ENCODE measurements around the gene ACAP1. TPM values are rescaled to one million over a fixed set of nuclear protein-coding genes. Genes with fewer than 3 reads are reported as not detected.
"Not testable (repeated sequence)": the region's sequence is repeated elsewhere in the genome, so short reads cannot be mapped to it uniquely, and the experiment has no call there.

Gene ACAP1
- total RNA-seq, 1 experiment from 2014 or later: 2.7 TPM

GRCh38 chr17:7332111-7332510, 4.2 kb upstream of the ACAP1 start:
- intact Hi-C loops (cut with micrococcal nuclease; ENCODE audit: unreplicated experiment) (no loop called here), in situ Hi-C loops (cut with HindIII; ENCODE audit: low pct_unique_long_range_greater_than_20kb, low sequenced_read_pairs) (no loop called here)
- DNase-seq (ENCODE audit: low read depth, low spot score) (no peak), ATAC-seq (no peak)
- H3K36me3 ChIP-seq (ENCODE audit: control insufficient read depth, insufficient read depth, low read length): no peaks in the 10 kb centered on the region; the same call in 1 of the 2 replicates
- peaks cover 7% of the 10 kb centered on the region for H3K4me1 ChIP-seq (ENCODE audit: control insufficient read depth, insufficient read depth, low read length)
- BruUV-seq (replicated peaks): no TSS peak
- H3K27ac ChIP-seq (ENCODE audit: low read length): no peak overlapping the region
- no peaks in the 10 kb centered on the region for H3K27me3 ChIP-seq (ENCODE audit: control insufficient read depth, insufficient read depth, low read length)
- ChIA-PET CTCF (no interaction called here), POLR2A (no interaction called here)
- no peaks in the 10 kb centered on the region for H3K9me3 ChIP-seq (ENCODE audit: control insufficient read depth, insufficient read depth, low read depth, low read length)
- no peak overlapping the region for H3K4me3 ChIP-seq (ENCODE audit: low read depth in 2 of 2, low read length in 2 of 2)
- TF ChIP-seq TCF7L2 (IDR thresholded peaks at IDR 0.05; ENCODE audit: low read depth, low read length) (no peak), CTCF (IDR thresholded peaks at IDR 0.05) (no peak), POLR2AphosphoS5 (IDR thresholded peaks at IDR 0.05; ENCODE audit: low read depth, low read length) (no peak), SIN3A (IDR thresholded peaks at IDR 0.05; ENCODE audit: borderline replicate concordance, insufficient read depth, low read depth, low read length) (no peak)
- TF ChIP-seq, protein P1, sequence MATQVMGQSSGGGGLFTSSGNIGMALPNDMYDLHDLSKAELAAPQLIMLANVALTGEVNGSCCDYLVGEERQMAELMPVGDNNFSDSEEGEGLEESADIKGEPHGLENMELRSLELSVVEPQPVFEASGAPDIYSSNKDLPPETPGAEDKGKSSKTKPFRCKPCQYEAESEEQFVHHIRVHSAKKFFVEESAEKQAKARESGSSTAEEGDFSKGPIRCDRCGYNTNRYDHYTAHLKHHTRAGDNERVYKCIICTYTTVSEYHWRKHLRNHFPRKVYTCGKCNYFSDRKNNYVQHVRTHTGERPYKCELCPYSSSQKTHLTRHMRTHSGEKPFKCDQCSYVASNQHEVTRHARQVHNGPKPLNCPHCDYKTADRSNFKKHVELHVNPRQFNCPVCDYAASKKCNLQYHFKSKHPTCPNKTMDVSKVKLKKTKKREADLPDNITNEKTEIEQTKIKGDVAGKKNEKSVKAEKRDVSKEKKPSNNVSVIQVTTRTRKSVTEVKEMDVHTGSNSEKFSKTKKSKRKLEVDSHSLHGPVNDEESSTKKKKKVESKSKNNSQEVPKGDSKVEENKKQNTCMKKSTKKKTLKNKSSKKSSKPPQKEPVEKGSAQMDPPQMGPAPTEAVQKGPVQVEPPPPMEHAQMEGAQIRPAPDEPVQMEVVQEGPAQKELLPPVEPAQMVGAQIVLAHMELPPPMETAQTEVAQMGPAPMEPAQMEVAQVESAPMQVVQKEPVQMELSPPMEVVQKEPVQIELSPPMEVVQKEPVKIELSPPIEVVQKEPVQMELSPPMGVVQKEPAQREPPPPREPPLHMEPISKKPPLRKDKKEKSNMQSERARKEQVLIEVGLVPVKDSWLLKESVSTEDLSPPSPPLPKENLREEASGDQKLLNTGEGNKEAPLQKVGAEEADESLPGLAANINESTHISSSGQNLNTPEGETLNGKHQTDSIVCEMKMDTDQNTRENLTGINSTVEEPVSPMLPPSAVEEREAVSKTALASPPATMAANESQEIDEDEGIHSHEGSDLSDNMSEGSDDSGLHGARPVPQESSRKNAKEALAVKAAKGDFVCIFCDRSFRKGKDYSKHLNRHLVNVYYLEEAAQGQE (IDR thresholded peaks at IDR 0.05; ENCODE audit: insufficient read depth in 1 of 2, low read depth in 2 of 2, low read length in 1 of 2): no peak

DNA sequence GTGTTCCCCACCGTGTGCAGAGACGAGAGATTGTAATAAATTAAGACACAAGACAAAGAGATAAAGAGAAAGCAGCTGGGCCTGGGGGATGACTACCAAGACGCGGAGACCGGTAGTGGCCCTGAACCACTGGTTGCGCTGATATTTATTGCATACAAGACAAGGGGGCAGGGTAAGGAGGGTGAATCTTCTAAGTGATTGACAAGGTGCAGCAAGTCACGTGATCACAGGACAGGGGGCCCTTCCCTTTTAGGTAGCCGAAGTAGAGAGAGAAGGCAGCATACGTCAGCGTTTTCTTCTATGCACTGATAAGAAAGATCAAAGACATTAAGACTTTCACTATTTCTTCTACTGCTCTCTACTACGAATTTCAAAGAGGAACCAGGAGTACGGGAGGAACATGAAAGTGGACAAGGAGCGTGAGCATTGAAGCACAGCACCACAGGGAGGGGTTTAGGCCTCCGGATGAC, 3.7 kb upstream of the ACAP1 start:
- H3K4me1 ChIP-seq (ENCODE audit: control insufficient read depth, insufficient read depth, low read length); H3K27me3 ChIP-seq (ENCODE audit: control insufficient read depth, insufficient read depth, low read length); intact Hi-C loops (cut with micrococcal nuclease; ENCODE audit: unreplicated experiment); H3K36me3 ChIP-seq (ENCODE audit: control insufficient read depth, insufficient read depth, low read length); H3K27ac ChIP-seq (ENCODE audit: low read length); H3K4me3 ChIP-seq (ENCODE audit: low read depth in 2 of 2, low read length in 2 of 2); H3K9me3 ChIP-seq (ENCODE audit: control insufficient read depth, insufficient read depth, low read depth, low read length); DNase-seq (ENCODE audit: low read depth, low spot score); BruUV-seq (replicated peaks); ATAC-seq; CTCF ChIA-PET; POLR2A ChIA-PET; in situ Hi-C loops (cut with HindIII; ENCODE audit: low pct_unique_long_range_greater_than_20kb, low sequenced_read_pairs): not testable (repeated sequence)

DNA sequence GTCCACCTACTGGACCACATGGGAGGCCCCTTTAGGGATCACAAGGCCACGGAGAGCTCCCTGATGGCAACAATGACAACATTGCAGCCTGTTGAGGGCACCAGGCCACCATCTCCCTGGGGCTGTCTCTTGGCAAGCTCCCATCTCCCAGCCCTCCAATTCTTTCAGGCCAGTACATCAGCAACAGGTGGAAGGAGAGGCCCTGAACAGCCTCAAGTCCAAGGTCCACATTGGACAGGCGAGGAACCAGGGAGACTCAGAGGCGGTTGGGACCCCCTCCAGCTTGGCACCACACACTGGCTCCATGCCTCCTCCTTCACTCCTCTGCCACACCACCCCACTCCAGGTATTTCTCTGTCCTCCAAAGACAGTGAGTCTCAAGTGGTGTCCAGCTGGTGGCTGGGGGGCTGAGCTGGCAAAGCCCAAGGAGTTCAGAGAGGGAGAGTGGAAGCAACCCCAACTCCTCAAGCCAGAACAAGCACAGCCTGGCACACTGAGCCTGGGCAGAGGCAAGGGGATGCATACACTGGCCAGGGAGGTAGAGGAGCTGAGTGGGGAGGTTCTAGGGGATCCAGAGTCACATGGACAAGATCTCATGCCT, 1.3 kb upstream of the ACAP1 start:
- no peak overlapping the region for H3K27ac ChIP-seq (ENCODE audit: low read length)
- H3K9me3 ChIP-seq (ENCODE audit: control insufficient read depth, insufficient read depth, low read depth, low read length): no peaks in the 10 kb centered on the region
- intact Hi-C loops (cut with micrococcal nuclease; ENCODE audit: unreplicated experiment): no loop called here
- H3K36me3 ChIP-seq (ENCODE audit: control insufficient read depth, insufficient read depth, low read length): no peaks in the 10 kb centered on the region
- in situ Hi-C loops (cut with HindIII; ENCODE audit: low pct_unique_long_range_greater_than_20kb, low sequenced_read_pairs): no loop called here
- DNase-seq (ENCODE audit: low read depth, low spot score) (no peak), ATAC-seq (no peak)
- POLR2A ChIA-PET: interaction anchor here (0.6 kb wide), 1 partner anchor 250 kb away, joined by 4 read pairs; no protein-coding TSS in a partner anchor
- no TSS peak for BruUV-seq (replicated peaks)
- CTCF ChIA-PET: no interaction called here
- no peak overlapping the region for H3K4me3 ChIP-seq (ENCODE audit: low read depth in 2 of 2, low read length in 2 of 2)
- no peaks in the 10 kb centered on the region for H3K27me3 ChIP-seq (ENCODE audit: control insufficient read depth, insufficient read depth, low read length)
- TF ChIP-seq, protein P1 (IDR thresholded peaks at IDR 0.05; ENCODE audit: insufficient read depth in 1 of 2, low read depth in 2 of 2, low read length in 1 of 2): no peak
- TF ChIP-seq POLR2AphosphoS5 (IDR thresholded peaks at IDR 0.05; ENCODE audit: low read depth, low read length): no peak
- no peak for TF ChIP-seq CTCF (IDR thresholded peaks at IDR 0.05)
- no peak for TF ChIP-seq SIN3A (IDR thresholded peaks at IDR 0.05; ENCODE audit: borderline replicate concordance, insufficient read depth, low read depth, low read length)
- no peak for TF ChIP-seq TCF7L2 (IDR thresholded peaks at IDR 0.05; ENCODE audit: low read depth, low read length)
- H3K4me1 ChIP-seq (ENCODE audit: control insufficient read depth, insufficient read depth, low read length): peaks cover 3% of the 10 kb centered on the region
